HG03097 (cell line): ENCODE measurements around the gene KLK11.

Experiments used
- ATAC-seq: cut with Tn5 transposase; IDR thresholded peaks from one replicate; pipeline ENCODE4 v1.9.1; 2021; ENCODE audit not compliant: unreplicated experiment, low FRiP score

KLK11 gene

GRCh38 chr19:50974702-50975556 is 51.5 kb downstream of the KLK11 start:
- no peak for ATAC-seq

- ATAC-seq = no peak
Measured at GRCh38 chr19:50972795-50973376, 53.5 kb downstream of the KLK11 start.
